PC-9 (cell line): ENCODE measurements around the gene IWS1. TPM values are rescaled to one million over a fixed set of nuclear protein-coding genes. Genes with fewer than 3 reads are reported as not detected.

ENCODE experiments used
- BruUV-seq: library from RNA; stranded (reverse); fragments of 400-500 nt; replicated peaks from 2 replicates; lab custom pipeline; 2021; lab: Mats Ljungman, UMichigan
- CTCF ChIA-PET: fragments of 300-600 bp; sonication (Branson Sonifier 250); formaldehyde crosslinking; loops from one replicate; lab custom pipeline; 2022; ENCODE audit warnings: antibody characterized with exemption; lab: Charles Lee
- POLR2A ChIA-PET: fragments of 300-600 bp; sonication (Branson Sonifier 250); formaldehyde crosslinking; loops from one replicate; lab custom pipeline; 2022; ENCODE audit warnings: antibody characterized with exemption; ENCODE audit not compliant: unreplicated experiment; lab: Charles Lee
- DNase-seq, 2 experiments: peaks; one replicate each; pipeline versions ENCODE4 v3.0.0 to v3.0.0-alpha.2; 2015 to 2022; ENCODE audit warnings: mixed read lengths in 1 of 2
- H2AFZ ChIP-seq: fragments of 200-600 bp; sonication (generic); 2 replicates; pipeline ENCODE4 v1.8.1; 2017; ENCODE audit warnings: antibody characterized with exemption
- H3F3A ChIP-seq: fragments of 200-600 bp; sonication (generic); 2 replicates; pipeline ENCODE4 v1.8.1; 2017; ENCODE audit warnings: antibody characterized with exemption, mild to moderate bottlenecking, low read depth; ENCODE audit not compliant: insufficient read depth
- H3K27ac ChIP-seq: fragments of 200-600 bp; sonication (generic); 2 replicates; pipeline ENCODE4 v1.6.1; 2016; ENCODE audit warnings: mixed run types
- H3K27me3 ChIP-seq: fragments of 200-600 bp; sonication (generic); 2 replicates; pipeline ENCODE4 v1.6.1; 2016; ENCODE audit warnings: low read depth, mixed run types; ENCODE audit not compliant: insufficient read depth
- H3K36me3 ChIP-seq: fragments of 200-600 bp; sonication (generic); 2 replicates; pipeline ENCODE4 v1.6.1; 2016; ENCODE audit warnings: low read depth, mixed run types
- H3K4me1 ChIP-seq: fragments of 200-600 bp; sonication (generic); replicated peaks from 2 replicates; pipeline ENCODE4 v1.6.1; 2016; ENCODE audit warnings: mixed run types; ENCODE audit not compliant: insufficient read depth
- H3K4me2 ChIP-seq: fragments of 200-600 bp; sonication (generic); 2 replicates; pipeline ENCODE4 v1.6.1; 2017; ENCODE audit warnings: mixed run types
- H3K4me3 ChIP-seq: fragments of 200-600 bp; sonication (generic); 2 replicates; pipeline ENCODE4 v1.6.1; 2016; ENCODE audit warnings: mixed run types
- H3K79me2 ChIP-seq: fragments of 200-600 bp; sonication (generic); 2 replicates; pipeline ENCODE4 v1.6.1; 2017; ENCODE audit warnings: low read depth, mixed run types
- H3K9me2 ChIP-seq: fragments of 200-600 bp; sonication (generic); 2 replicates; pipeline ENCODE4 v1.8.1; 2017; ENCODE audit warnings: mild to moderate bottlenecking; ENCODE audit not compliant: insufficient read depth
- H3K9me3 ChIP-seq: fragments of 200-600 bp; sonication (generic); 2 replicates; pipeline ENCODE4 v1.8.1; 2016; ENCODE audit warnings: low read depth; ENCODE audit not compliant: insufficient read depth
- H4K20me1 ChIP-seq: fragments of 200-600 bp; sonication (generic); 2 replicates; pipeline ENCODE4 v1.8.1; 2017; ENCODE audit not compliant: insufficient read depth
- CTCF ChIP-seq: fragments of 200-600 bp; sonication (generic); conservative IDR thresholded peaks from 2 replicates; pipeline ENCODE4 v1.6.1; 2017; ENCODE audit warnings: mixed run types, antibody characterized with exemption, mild to moderate bottlenecking, moderate library complexity
- EZH2 ChIP-seq: fragments of 200-600 bp; sonication (generic); IDR thresholded peaks from 2 replicates; pipeline ENCODE4 v1.8.0; 2017; ENCODE audit warnings: antibody characterized with exemption, low read depth
- intact Hi-C: fragments of 100-400 bp; cut with micrococcal nuclease; formaldehyde crosslinking; loops from one replicate; pipeline ENCODE4 v1.10.0; 2022; ENCODE audit not compliant: unreplicated experiment
- total RNA-seq: library from RNA; stranded (reverse); gene quantifications from 2 replicates; pipeline ENCODE4 v1.2.3, GENCODE V29; 2021

Gene IWS1
- total RNA-seq, 1 experiment from 2014 or later, result 47.3 TPM

GRCh38 chr2:127448526-127448925, 77.8 kb downstream of the IWS1 start:
- Histone ChIP-seq H3K4me1 (no peaks in the 10 kb centered on the region), H3K36me3 (no peaks in the 10 kb centered on the region), H3K9me2 (0 out of 2 replicates have a peak, but pooled peaks cover 5% of the 10 kb centered on the region), H3K79me2 (no peaks in the 10 kb centered on the region), H3K9me3 (peaks cover 7% of the 10 kb centered on the region), H3K4me3 (no peak overlapping the region), H4K20me1 (no peaks in the 10 kb centered on the region), H3K4me2 (no peak overlapping the region), H3K27ac (no peak overlapping the region), H3F3A (no peaks in the 10 kb centered on the region), H3K27me3 (no peaks in the 10 kb centered on the region), H2AFZ (no peak overlapping the region)
- ChIA-PET CTCF (no interaction called here), POLR2A (no interaction called here)
- DNase-seq, result no peak
- TF ChIP-seq EZH2 (no peak), CTCF (no peak)
- intact Hi-C loops, result no loop called here
- BruUV-seq, result no TSS peak

GRCh38 chr2:127439343-127439742, 86.9 kb downstream of the IWS1 start:
- Histone ChIP-seq H3K9me2 (no peaks in the 10 kb centered on the region), H3K4me3 (no peak overlapping the region), H3K9me3 (no peaks in the 10 kb centered on the region; the same call in 1 of the 2 replicates), H3F3A (no peaks in the 10 kb centered on the region), H3K27ac (no peak overlapping the region), H3K36me3 (no peaks in the 10 kb centered on the region), H3K4me1 (no peaks in the 10 kb centered on the region), H3K27me3 (no peaks in the 10 kb centered on the region), H4K20me1 (no peaks in the 10 kb centered on the region), H2AFZ (no peak overlapping the region), H3K4me2 (no peak overlapping the region), H3K79me2 (no peaks in the 10 kb centered on the region)
- no peak for DNase-seq
- POLR2A ChIA-PET, result no interaction called here
- TF ChIP-seq EZH2 (no peak), CTCF (no peak)
- no TSS peak for BruUV-seq
- intact Hi-C loops, result no loop called here
- CTCF ChIA-PET, result no interaction called here

GRCh38 chr2:127437781-127438726, 88.2 kb downstream of the IWS1 start:
- Histone ChIP-seq H3K36me3 (no peaks in the 10 kb centered on the region), H3K79me2 (no peaks in the 10 kb centered on the region), H3F3A (no peaks in the 10 kb centered on the region), H3K9me2 (no peaks in the 10 kb centered on the region), H3K4me3 (no peak overlapping the region), H3K27me3 (no peaks in the 10 kb centered on the region), H3K27ac (no peak overlapping the region), H3K4me2 (no peak overlapping the region), H3K4me1 (no peaks in the 10 kb centered on the region), H3K9me3 (no peaks in the 10 kb centered on the region), H2AFZ (no peak overlapping the region), H4K20me1 (no peaks in the 10 kb centered on the region)
- no peak for TF ChIP-seq EZH2
- intact Hi-C loops, result no loop called here
- CTCF ChIA-PET, result no interaction called here
- DNase-seq, result no peak
- POLR2A ChIA-PET, result no interaction called here
- BruUV-seq, result no TSS peak
